ENCODE data around the gene ALDH1L2.

Gene ALDH1L2

GRCh38 chr12:104975587-104976343 is 108.5 kb downstream of the ALDH1L2 start:
- DNase-seq: peak; percentile 56

GRCh38 chr12:104974626-104975290 is 109.5 kb downstream of the ALDH1L2 start:
- DNase-seq: peak; percentile 97

DNA sequence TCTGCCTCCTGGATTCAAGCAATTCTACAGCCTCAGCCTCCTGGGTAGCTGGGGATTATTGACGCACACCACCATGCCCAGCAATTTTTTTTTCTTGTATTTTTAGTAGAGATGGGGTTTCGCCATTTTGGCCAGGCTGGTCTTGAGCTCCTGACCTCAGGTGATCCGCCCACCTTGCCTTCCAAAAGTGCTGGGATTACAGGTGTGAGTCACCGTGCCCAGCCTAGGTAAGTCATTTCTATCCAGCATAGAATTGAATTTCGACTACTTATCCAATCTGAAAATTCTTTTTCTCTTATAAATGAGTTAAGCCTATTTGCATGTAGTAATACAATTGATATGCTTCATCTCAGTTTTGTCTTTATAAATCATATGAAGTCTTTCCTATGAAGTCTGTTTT is 111.0 kb downstream of the ALDH1L2 start:
- no peak for DNase-seq

GRCh38 chr12:104971306-104971705 is 113.0 kb downstream of the ALDH1L2 start:
- DNase-seq: peak; percentile 64

Data from MV-4-11 (cell line).